Coronary artery (tissue), 2 donors: ENCODE results near the gene DRAM1.
"Not testable (repeated sequence)": the region's sequence is repeated elsewhere in the genome, so short reads cannot be mapped to it uniquely, and the experiment has no call there.

Experiments
- DNase-seq: peaks from one replicate; pipeline ENCODE4 v3.0.0-alpha.2; 2017; ENCODE audit warnings: low spot score
- H3K27ac ChIP-seq, 2 donors: fragments of 200-600 bp; sonication (generic); one replicate each; pipeline ENCODE4 v1.5.1; 2016 to 2019
- H3K4me3 ChIP-seq: fragments of 200-600 bp; sonication (generic); 2 replicates; pipeline ENCODE4 v1.5.1; 2016; ENCODE audit warnings: mild to moderate bottlenecking, moderate library complexity
- TF ChIP-seq, protein P1 (sequence below): fragments of 200-600 bp; sonication (generic); IDR thresholded peaks from one replicate; pipeline ENCODE4 v1.5.1; 2019; ENCODE audit warnings: antibody characterized with exemption

Gene DRAM1

DNA sequence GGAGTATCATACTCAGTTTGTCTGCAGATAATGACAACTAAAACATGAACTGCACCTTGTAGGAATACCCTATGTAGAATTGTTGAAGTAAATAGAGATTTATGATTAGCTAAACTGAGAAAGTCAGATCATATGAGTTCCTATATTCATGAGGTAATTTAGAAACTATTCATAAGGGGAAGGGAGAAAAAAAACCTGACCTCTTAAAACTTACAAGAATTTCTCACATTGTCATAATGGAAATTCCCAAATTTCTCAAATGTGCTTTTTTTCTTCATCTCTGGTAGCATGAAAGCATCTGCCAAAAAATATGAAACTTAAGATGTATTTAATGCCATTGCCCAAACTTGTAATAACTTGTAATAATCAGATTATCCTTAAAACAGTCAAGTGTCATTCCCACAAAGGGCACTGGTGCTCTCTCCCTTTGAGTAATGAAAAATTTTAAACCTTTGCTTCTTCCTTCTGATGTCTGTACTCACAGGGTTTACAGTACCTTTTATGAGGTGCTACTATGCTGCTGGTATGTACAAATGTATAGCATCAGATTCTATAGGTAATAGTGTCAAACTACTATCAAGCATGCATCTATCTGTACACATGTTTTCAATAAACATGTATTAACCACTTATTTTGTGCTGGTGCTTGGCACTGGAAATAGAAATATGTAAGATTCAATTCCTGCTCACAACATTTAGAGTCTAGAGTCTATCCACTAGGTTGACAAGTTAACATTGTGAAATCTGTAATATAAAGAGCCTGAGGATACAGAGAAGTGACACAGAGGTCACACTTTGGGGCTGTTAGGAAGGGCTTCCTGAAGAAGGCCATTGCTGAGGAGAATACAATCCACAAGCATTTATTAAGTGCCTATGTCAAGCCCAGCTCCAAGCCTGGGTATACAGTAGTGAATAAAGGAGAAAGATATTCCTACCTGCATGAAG lies 17.4 kb upstream of the DRAM1 start:
- H3K4me3 ChIP-seq, result no peak overlapping the region
- TF ChIP-seq, protein P1, sequence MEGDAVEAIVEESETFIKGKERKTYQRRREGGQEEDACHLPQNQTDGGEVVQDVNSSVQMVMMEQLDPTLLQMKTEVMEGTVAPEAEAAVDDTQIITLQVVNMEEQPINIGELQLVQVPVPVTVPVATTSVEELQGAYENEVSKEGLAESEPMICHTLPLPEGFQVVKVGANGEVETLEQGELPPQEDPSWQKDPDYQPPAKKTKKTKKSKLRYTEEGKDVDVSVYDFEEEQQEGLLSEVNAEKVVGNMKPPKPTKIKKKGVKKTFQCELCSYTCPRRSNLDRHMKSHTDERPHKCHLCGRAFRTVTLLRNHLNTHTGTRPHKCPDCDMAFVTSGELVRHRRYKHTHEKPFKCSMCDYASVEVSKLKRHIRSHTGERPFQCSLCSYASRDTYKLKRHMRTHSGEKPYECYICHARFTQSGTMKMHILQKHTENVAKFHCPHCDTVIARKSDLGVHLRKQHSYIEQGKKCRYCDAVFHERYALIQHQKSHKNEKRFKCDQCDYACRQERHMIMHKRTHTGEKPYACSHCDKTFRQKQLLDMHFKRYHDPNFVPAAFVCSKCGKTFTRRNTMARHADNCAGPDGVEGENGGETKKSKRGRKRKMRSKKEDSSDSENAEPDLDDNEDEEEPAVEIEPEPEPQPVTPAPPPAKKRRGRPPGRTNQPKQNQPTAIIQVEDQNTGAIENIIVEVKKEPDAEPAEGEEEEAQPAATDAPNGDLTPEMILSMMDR, result no peak
- DNase-seq, result no peak
- H3K27ac ChIP-seq, result no peak overlapping the region

DNA sequence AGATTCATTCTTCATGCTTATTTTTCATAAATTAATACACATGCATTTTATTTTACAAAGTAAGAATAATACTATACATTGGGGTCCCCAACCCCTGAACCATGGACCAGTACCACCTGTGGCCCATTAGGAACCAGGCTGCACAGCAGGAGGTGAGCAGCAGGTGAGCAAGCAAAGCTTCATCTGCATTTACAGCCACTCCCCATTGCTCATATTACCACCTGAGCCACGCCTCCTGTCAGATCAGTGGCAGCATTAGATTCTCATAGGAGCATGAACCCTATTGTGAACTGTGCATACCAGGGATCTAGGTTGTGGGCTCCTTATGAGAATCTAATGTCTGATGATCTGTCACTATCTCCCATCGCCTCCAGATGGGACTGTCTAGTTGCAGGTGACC lies 15.7 kb upstream of the DRAM1 start:
- not testable (repeated sequence) for H3K27ac ChIP-seq, DNase-seq, H3K4me3 ChIP-seq

DNA sequence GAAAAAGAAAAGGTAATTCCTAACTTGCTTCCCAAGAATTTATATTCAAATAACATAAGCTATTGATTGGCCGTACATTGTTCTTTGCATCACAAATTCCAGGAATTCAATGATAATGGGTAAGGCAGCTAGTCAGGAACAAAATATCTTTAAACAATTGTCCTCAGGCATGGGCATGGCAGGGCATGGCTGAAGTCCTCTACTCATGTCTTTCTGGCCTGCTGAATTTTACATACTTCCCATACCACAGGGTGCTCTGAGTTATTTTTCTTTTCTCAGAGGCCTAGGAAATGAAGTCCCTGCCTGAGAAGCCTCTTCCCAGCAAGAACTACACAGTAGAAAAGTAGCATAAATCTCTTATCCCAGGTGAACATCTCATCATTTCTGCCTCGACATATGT lies 15.1 kb upstream of the DRAM1 start:
- TF ChIP-seq, protein P1, result no peak
- no peak overlapping the region for H3K4me3 ChIP-seq
- DNase-seq, result no peak
- H3K27ac ChIP-seq, result no peak overlapping the region

DNA sequence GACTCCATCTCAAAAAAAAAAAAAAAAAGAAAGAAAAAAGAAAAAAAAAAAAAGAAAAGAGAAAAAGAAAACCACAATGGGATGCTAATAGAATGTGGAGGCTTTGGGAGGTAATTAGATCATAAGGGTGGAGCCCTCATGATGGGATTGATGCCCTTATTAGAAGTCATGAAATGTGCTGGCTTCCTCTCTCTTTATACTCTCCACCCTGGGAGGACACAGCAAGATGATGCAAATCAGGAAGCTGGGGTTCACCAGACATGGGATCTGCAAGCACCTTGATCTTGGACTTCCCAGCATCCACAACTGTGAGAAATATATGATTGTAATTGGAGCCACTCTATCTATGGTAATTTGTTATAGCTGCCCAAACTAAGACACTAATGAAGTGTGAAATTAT lies 13.4 kb upstream of the DRAM1 start:
- no peak for DNase-seq
- Histone ChIP-seq H3K4me3 (no peak overlapping the region), H3K27ac (no peak overlapping the region)
- TF ChIP-seq, protein P1, result no peak

DNA sequence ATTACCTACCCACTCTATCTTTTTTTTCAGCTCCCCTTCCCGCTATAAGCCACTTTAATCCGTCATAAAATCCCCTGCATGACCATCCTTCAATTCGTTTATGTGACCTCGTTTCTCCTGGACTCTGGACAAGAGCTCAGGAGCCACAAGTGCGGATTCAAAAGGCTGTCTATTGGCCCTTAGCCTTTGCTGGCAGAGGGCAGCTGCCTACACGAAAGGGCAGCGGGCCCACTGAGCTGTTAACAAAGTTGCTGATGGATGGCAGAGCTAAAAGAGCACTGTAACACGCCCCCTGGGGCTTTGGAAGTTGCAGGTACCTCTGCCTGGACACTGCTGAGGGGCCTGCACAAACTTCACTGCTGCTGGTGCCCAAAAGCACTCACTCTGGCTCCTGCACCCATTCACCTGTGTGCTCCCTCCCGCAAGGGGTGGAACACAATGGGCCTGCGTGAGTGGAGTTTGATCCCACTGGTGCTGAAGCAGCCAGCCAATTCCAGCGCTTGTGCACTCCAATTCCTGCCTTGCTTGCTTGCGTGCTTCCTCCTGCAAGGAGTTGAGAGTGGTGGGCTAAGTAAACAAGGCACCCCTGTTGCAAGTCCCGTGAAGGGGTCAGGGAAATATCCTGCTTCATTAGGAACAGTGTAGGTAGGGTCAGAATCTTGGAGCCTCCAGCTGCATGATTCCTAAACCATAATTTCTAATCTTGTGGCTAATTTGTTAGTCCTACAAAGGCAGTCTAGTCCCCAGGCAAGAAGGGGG lies 10.6 kb upstream of the DRAM1 start:
- no peak for DNase-seq
- Histone ChIP-seq H3K4me3 (no peak overlapping the region), H3K27ac (no peak overlapping the region)
- TF ChIP-seq, protein P1, result no peak

DNA sequence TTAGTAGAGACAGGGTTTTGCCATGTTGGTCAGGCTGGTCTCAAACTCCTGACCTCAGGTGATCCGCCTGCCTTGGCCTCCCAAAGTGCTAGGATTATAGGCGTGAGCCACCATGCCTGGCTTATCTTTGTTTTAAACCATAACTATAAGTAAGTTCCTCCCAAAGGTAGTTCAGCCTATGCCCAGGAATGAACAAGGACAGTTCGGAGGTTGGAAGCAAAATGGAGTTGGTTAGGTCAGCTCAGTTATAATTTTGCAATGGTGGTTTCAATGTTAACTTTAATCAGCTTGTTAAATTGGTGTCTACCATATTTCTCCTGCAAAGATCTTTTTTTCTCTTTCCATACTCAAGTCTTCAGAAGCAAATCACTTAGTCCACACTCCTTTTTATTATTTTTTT lies 9.8 kb upstream of the DRAM1 start:
- DNase-seq, H3K4me3 ChIP-seq, H3K27ac ChIP-seq: not testable (repeated sequence)

DNA sequence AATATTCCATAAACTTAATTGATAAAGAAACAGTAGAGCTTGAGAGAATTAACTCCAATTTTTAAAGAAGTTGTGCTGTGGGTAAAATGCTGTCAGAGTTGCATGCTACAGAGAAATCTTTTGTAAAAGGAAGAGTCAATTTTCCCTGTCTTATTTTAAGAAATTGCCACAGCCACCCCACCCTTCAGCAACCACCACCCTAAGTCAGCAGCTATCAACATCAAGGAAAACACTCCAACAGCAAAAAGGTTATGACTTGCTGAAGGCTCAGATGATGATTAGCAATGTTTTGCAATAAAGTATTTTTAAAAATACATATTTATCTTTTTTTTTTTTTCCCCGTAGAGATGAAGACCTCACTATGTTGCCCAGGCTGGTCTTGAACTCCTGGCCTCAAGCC lies 6.5 kb upstream of the DRAM1 start:
- no peak for DNase-seq
- Histone ChIP-seq H3K4me3 (no peak overlapping the region), H3K27ac (no peak overlapping the region)
- TF ChIP-seq, protein P1, result no peak

DNA sequence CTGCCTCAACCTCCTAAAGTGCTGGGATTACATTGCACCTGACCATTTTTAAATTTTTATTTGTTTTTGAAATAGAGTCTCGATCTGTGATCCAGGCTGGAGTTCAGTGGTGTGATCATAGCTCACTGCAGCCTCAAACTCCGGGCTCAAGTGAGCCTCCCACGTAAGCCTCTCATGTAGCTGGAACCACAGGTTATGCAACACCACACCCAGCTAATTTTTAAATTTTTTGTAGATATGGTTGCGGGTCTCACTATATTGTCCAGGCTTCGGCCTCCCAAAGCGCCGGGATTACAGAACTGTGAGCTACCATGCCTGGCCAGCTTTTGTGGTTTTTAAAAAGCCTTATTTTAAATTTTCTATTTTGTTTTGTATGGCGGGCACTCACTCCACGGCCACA lies 2.2 kb upstream of the DRAM1 start:
- no peak for DNase-seq
- Histone ChIP-seq H3K27ac (no peak overlapping the region), H3K4me3 (no peak overlapping the region)
- TF ChIP-seq, protein P1, result no peak
